NAMALWA (cell line): ENCODE data around the gene MGARP.

Experiments used
- DNase-seq: peaks from one replicate; pipeline ENCODE4 v3.0.0-alpha.2; 2015; ENCODE audit warnings: low spot score

Gene MGARP

DNA sequence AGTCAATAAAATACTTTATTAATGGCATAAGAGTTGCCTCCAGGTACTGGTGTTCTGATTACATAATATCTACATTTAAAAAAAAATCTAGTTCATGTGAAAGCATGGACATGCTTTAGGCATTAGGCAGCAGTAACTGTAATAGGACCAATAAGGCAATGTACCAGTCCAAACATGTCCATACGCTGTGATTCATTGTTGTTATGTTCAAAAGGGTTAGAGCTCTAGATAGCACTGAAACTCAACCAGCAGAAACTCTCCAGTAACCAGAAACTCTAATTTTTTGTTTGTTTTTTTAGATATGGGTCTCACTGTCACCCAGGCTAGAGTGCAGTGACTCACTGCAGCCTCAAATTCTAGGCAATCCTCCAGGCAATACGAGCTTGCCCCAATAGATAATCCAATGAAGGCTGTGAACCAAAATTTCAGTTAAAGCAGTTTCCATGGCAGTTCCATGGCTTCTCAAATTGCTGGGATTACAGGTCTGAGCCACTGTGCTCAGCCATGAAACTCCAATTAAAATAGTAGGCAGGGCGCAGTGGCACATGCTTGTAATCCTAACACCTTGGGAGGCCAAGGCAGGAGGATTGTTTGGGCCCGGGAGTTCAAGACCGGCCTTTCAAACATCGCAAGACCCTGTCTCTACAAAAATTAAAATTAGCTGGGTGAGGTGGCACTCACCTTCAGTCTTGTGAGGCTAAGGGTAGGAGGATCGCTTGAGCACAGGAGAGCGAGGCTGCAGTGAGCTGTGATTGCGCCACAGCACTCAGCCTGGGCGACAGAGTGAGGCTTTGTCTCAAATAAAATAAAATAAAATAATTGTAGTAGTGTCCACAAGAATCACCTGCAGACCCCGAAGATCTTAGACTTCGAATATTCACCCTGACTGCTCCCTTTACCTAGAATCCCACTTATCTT is 36.3 kb downstream of the MGARP start:
- DNase-seq, result no peak

DNA sequence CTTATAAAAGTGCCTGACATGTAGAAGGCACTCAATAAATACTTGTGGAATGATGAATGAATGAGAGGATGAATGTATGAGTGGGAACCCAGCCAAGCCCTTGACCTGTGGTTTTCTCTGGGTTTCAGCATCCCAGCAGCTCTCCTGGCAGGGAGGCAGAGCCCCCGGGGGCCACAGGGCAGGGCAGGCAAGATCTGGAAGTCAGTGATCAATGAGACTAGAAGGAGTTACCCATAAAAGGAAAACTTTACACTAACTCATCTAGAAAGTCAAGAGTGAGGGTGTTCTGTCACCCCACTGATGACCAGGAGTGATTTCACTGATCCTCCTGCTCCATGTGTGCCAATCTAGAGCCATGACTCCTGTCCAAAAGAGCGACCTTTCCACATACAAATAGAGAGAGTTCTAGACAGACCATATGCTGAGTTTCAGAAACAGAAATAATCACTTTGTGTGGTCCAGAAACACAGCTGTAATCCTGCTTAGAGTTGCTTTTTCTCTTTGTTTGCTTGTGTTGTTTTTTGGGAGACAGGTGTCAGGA is 37.4 kb downstream of the MGARP start:
- no peak for DNase-seq

- DNase-seq, result no peak
Measured at GRCh38 chr4:139241784-139242151, 38.3 kb downstream of the MGARP start.

- no peak for DNase-seq
Measured at GRCh38 chr4:139241086-139241783, 38.8 kb downstream of the MGARP start.

DNA sequence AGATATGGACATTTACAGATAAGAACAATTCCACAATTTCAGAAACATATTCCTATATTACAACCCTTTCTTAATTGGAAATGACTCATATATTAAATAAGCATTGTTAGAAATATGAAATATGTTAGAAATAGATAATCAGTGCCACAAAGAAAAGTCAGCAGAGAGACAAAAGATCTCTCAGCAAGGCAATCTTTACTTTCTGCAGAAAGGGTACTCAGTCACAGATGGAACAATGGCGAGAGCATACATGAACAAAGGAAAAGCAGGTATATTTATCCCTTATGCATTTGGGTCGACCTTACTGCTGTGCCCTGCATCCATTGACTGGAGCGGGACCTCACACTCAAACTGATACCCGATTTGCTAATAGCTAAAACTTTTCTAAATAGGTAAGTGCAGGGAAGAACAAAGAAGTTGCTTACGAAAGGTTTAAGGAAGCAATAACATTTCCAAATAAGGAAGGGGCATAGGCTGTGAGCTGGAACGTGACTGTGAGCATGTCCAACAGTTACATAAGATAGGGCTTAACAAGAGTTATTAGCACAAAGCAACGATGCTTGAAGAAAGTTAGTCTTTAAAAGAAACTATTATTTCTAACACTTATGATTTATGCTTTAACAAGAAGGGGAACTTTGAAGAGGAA is 40.8 kb downstream of the MGARP start:
- no peak for DNase-seq

- no peak for DNase-seq
Measured at GRCh38 chr4:139234253-139234652, 45.8 kb downstream of the MGARP start.

GRCh38 chr4:139229534-139230039 is 50.4 kb downstream of the MGARP start:
- DNase-seq, result peak; percentile 70

DNA sequence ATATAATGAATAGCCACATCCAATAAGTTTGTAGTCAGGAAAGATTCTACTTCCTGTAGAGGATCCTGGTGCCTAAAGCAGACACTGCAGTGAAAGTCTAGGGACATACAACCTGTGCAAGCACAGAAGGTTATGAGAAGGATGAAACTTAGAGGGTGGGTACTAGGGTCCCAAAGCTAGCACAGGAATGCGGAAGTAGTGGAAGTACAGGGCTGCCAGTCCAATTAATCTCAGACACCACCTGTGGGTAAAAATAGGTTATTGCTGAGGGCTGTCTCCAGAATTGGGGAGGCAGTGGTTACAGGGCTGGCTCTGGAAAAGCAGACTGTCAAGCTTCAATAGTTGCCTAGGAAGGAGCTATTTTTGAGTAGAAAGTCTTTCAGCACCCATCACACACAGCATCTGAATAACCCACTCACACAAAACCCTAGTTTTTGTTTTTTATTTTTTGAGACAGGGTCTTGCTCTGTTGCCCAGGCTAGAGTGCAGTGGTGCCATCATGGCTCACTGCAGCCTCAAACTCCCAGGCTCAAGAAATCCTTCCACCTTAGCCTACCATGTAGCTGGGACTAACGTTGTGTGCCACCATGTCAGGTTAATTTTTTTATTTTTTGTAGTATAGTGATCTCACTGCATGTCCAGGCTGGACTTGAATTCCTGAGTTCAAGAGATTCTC is 52.2 kb downstream of the MGARP start:
- peak; percentile 63 for DNase-seq

DNA sequence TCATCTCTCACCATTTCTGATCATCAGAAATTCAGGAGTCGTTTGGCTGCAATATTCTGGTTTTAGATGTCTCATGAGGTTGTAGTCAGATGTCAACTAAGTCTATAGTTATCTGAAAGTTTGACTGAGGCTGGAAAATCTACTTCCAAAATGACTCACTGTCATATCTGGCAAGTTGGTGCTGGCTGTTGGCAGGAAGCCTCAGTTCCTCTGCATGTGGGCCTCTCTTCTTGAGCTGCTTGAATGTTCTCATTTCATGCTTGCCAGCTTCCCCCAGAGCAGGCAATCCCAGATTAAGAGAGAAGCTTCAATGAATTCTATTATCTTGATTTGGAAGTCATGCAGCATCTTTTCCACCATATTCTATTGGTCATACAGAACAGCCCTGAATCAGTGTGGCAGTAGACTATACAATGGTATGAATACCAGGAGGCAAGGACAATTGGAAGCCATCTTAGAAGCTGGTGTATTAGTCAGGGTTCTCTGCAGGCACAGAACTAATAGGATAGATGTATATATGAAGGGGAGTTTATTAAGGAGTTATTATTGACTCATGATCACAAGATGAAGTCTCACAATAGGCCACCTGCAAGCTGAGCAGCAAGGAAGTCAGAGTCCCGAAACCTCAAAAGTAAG is 56.2 kb downstream of the MGARP start:
- DNase-seq, result no peak

GRCh38 chr4:139222215-139222614 is 57.8 kb downstream of the MGARP start:
- no peak for DNase-seq

DNA sequence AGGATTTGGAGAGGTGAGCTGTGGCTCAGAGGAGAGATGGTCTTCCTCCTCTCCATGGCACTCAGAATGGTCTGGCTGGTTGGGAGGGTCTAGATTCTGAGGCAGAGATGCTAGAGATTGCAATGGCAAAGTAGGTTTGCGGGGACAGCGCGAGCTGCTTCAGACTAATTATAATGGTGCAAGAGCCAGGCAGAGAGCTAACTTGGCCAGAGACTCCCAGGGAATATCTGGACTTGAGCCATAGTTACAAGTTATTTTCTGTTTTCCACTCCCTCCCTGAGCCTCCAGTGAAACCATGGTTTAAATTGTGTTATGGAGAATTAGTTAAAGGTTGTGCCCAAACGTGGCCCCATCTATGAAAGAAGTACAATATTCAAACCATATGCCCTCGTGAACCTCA is 58.3 kb downstream of the MGARP start:
- no peak for DNase-seq

GRCh38 chr4:139219450-139220055 is 60.5 kb downstream of the MGARP start:
- DNase-seq, result no peak
